Stimulated activated CD4-positive, alpha-beta T cell treated with anti-CD3 and anti-CD28 coated beads, Interleukin-15, amount 100 ng/mL, for 48 hours (primary cell): ENCODE data around the gene DPP3.

Experiments
- DNase-seq, 2 donors: peaks; one replicate each; pipeline ENCODE4 v3.0.0-alpha.2; 2020; ENCODE audit warnings: low read depth in 2 of 2

DPP3 gene

GRCh38 chr11:66484806-66485380 lies 4.7 kb downstream of the DPP3 start:
- no peak for DNase-seq

GRCh38 chr11:66488957-66489356 lies 8.7 kb downstream of the DPP3 start:
- DNase-seq: no peak

- no peak for DNase-seq
These were observed 9.4 kb downstream of the DPP3 start for GRCh38 chr11:66489636-66490035.

DNA sequence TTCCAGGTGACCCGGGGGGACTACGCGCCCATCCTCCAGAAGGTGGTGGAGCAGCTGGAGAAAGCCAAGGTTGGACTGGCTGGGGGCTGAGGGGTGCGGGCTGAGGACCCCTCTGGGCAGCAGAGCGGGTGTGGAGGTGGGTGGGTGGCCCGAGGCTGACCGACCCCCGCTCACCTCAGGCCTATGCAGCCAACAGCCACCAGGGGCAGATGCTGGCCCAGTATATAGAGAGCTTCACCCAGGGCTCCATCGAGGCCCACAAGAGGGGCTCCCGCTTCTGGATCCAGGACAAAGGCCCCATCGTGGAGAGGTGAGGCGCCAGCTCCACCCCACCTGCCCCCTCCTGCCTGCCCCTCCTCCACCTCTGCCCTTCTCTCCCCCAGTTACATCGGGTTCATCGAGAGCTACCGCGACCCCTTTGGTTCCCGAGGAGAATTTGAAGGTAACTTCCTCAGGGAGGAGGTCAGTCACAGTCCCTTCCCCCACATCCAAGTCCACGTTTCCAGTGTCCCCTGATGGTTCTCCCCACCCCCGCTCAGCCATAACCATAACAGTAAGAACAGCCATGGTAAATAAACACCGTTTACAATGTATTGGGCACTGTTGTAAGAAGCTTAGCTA lies 11.2 kb downstream of the DPP3 start:
- DNase-seq: no peak

- DNase-seq: no peak
These were observed 12.1 kb downstream of the DPP3 start for GRCh38 chr11:66492161-66492865.

DNA sequence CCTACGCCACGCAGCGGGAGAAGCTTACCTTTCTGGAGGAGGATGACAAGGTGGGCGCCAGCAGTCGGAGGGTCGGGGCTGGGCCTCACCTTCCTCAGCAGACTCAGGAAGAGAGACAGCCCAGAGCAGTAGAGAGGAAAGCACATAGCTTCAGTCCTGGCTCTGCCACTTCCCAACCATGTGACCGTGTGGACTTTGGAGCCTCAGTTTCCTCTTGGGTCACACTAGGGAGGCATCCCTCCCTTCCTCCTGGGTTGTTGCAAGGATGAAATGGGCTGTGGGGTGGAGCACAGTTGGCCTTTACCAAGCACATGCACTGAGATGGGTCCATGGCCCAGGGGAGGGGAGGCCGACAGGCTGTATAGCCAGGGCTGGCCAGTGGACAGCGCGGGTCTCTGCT lies 12.9 kb downstream of the DPP3 start:
- no peak for DNase-seq

DNA sequence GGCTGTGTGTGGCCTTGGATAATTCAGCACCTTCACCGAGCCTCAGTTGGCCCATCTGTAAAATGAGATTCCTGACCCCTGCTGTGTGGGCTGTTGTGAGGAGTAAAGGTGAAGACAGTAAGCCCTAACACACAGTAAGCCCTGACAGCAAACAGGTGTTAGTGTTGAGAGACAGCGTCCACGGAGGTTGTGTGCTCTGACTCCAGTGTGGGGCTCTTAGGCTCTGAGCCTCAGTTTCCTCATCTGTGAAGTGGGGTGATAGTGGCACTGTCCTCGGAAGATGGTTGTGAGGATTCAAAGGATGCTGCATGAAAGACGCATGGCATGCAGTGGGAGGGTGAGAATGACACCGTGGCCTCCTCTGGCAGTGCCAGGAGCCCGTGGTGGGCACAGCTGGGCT lies 14.2 kb downstream of the DPP3 start:
- DNase-seq: no peak

- no peak for DNase-seq
These were observed 14.7 kb downstream of the DPP3 start for GRCh38 chr11:66494935-66495334.

DNA sequence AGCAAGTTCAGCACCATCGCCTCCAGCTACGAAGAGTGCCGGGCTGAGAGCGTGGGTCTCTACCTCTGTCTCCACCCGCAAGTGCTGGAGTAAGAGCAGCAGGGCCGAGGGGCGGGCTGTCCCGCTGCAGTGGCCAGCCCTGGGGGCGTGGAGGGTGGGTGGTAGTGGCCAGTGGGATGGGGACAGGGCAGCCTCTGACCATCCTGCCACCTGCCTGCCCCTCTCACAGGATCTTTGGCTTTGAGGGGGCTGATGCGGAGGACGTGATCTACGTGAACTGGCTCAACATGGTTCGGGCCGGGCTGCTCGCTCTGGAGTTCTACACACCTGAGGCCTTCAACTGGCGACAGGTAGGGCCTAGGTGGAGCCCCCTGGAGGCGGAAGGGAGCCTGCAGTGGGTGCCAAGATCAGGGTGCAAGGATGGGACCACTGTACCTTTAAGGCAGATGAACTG lies 15.2 kb downstream of the DPP3 start:
- no peak for DNase-seq

- DNase-seq: no peak
These were observed 17.0 kb downstream of the DPP3 start for GRCh38 chr11:66497206-66497605.

GRCh38 chr11:66498506-66498905 lies 18.3 kb downstream of the DPP3 start:
- no peak for DNase-seq

DNA sequence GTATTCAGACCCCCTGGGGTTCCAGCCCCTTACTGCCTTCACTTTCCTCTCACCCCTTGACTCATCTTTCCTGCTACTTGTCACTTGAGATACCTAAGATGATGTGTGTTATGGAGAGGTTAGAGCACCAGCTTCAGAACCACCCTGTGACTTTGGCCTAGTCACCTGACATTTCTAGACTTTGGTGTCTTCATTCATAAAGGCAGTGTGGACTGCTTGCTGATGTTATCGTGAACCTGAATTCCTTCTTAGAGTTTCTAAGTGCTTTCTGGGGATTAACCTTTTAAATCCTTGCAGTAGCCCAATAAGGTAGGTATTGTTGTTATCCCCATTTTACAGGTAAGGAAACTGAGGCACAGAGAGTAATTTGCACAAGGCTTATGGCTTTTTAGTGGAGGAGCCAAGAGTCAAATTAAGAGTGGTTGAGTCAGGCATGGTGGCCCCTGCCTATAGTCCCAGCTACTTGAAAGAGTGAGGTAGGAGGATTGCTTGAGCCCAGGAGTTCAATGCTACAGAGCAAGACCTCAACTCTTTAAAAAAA lies 25.1 kb downstream of the DPP3 start:
- DNase-seq: no peak

- no peak for DNase-seq
These were observed 28.9 kb downstream of the DPP3 start for GRCh38 chr11:66509131-66509561.

- DNase-seq: peak; percentile 58 to 77
These were observed 30.2 kb downstream of the DPP3 start, which contains the start of gene BBS1 for GRCh38 chr11:66510271-66510989. TSS of gene BBS1 (plus strand) at chr11:66510635. CDS start at chr11:66510660, 25 bp downstream.

GRCh38 chr11:66510990-66511339 lies 30.7 kb downstream of the DPP3 start:
- DNase-seq: no peak

DNA sequence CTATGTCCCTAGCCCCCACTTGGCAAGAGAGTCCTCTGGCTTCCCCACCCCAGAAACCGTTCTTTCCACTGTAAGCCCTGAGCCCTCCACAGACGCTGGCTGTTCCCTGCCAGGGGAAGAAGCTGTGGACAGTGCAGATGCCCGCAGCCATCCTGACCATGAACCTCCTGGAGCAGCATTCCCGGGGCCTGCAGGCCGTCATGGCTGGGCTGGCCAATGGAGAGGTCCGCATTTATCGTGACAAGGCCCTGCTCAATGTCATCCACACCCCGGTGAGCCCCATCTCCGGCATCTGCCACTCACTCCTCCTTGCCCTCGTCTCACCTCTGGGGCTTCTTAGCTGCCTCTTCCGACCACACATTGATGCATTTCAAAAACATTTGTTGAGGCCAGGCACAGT lies 43.4 kb downstream of the DPP3 start:
- DNase-seq: no peak

GRCh38 chr11:66524304-66525040 lies 44.2 kb downstream of the DPP3 start:
- DNase-seq: no peak

DNA sequence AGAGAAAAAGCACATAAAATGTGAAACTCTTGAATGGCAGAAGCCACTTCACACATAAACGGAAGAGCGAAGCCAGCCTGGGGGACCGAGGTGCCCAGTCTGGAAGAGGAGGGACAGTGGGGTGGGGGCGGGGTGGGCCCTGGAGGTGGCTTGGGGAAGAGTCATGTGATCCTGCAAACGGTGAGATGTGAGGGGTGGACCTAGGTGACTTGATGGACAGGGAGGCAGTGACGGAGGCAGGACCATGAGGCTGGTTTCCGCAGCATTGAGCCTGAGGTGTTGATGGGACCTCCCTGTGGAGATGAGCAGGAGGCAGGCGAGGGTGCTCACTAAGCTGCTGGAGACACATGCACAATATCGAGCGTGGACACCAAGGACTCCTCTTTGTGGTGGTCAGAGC lies 48.8 kb downstream of the DPP3 start:
- no peak for DNase-seq

GRCh38 chr11:66529655-66530054 lies 49.4 kb downstream of the DPP3 start:
- DNase-seq: no peak

GRCh38 chr11:66530927-66531709 lies 50.9 kb downstream of the DPP3 start:
- DNase-seq: no peak

DNA sequence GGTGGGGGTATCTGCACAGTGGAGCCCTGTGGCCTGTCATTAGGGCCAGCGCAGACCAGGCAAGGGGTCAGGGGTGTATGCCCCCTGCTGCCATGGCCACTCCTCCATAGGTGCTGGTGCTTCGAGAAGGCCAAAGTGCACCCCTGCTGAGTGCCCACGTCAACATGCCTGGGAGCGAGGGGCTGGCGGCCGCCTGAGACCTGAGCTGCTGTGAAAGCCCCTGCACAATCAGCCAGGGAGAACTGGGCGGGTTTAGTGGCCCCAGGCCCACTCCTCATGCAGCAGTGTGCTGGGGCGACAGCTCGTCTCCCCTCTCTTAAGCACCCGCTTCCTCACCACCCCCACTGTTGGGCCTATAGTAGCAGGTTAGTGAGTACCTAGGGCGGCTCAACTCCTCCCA lies 51.6 kb downstream of the DPP3 start:
- no peak for DNase-seq
